ENCODE data around the gene NPRL2. TPM values are rescaled to one million over a fixed set of nuclear protein-coding genes. Genes with fewer than 3 reads are reported as not detected.

The NPRL2 gene
- total RNA-seq, 2 donors from 2014 or later: 22.8 to 32.1 TPM

DNA sequence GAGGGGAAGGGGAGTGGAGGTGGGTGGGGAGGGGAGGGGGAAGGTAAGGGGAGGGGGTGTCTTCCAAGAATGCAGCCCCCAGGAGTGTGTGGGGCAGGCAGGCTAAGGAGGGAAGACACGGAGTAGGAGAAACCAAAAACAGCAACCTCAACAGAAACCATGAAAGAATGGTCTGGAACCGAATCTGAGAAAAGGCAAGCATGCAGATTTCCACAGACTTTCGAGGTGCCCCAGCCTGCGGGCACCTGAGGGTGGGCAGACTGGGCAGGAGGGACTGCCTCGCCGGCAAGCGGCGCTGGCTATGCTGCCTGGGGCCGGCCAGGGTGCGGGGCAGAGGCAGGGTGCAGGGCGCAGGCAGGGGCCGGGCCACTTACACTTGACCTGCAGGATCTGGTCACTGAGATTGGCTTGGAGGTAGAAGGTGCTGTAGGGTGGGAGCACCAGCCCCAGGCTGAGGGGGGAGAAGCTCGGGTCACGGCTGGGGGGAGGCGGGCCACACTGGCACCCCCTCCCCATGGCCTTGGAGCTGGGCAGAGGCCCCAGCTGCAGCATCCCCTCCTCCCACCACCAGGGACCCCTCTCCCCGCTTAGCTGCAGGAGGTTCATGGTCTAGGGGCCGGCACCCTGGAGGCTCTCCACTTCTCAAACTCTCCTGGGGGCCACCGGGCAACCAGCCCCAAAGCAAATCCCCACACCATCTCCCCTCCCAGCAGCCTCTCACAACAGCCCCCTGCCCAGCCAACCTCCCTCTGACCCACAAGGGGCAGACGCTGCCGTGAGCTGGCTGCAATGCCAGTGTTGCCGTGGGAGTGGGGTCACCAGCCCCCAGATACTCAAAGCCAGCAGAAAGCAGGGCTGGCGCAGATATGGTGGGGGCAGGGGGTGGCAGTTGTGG, 24.0 kb upstream of the NPRL2 start:
- no peak for DNase-seq (ENCODE audit: low spot score)
- no peak overlapping the region for H3K4me3 ChIP-seq
- TF ChIP-seq, protein P1, sequence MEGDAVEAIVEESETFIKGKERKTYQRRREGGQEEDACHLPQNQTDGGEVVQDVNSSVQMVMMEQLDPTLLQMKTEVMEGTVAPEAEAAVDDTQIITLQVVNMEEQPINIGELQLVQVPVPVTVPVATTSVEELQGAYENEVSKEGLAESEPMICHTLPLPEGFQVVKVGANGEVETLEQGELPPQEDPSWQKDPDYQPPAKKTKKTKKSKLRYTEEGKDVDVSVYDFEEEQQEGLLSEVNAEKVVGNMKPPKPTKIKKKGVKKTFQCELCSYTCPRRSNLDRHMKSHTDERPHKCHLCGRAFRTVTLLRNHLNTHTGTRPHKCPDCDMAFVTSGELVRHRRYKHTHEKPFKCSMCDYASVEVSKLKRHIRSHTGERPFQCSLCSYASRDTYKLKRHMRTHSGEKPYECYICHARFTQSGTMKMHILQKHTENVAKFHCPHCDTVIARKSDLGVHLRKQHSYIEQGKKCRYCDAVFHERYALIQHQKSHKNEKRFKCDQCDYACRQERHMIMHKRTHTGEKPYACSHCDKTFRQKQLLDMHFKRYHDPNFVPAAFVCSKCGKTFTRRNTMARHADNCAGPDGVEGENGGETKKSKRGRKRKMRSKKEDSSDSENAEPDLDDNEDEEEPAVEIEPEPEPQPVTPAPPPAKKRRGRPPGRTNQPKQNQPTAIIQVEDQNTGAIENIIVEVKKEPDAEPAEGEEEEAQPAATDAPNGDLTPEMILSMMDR (IDR thresholded peaks at IDR 0.05): no peak
- TF ChIP-seq POLR2AphosphoS5 (IDR thresholded peaks at IDR 0.05): no peak
- no peak for TF ChIP-seq POLR2A (IDR thresholded peaks at IDR 0.05)
- 72% methylated on average over 22 of the region's 22 CpGs for WGBS
- H3K9me3 ChIP-seq: no peaks in the 10 kb centered on the region
- no peaks in the 10 kb centered on the region for H3K36me3 ChIP-seq
- H3K27me3 ChIP-seq (replicated peaks; ENCODE audit: insufficient read depth): no peaks in the 10 kb centered on the region
- no peaks in the 10 kb centered on the region for H3K4me1 ChIP-seq (replicated peaks)
- no peak overlapping the region for H3K27ac ChIP-seq
- intact Hi-C loops (cut with DNase I): no loop called here

DNA sequence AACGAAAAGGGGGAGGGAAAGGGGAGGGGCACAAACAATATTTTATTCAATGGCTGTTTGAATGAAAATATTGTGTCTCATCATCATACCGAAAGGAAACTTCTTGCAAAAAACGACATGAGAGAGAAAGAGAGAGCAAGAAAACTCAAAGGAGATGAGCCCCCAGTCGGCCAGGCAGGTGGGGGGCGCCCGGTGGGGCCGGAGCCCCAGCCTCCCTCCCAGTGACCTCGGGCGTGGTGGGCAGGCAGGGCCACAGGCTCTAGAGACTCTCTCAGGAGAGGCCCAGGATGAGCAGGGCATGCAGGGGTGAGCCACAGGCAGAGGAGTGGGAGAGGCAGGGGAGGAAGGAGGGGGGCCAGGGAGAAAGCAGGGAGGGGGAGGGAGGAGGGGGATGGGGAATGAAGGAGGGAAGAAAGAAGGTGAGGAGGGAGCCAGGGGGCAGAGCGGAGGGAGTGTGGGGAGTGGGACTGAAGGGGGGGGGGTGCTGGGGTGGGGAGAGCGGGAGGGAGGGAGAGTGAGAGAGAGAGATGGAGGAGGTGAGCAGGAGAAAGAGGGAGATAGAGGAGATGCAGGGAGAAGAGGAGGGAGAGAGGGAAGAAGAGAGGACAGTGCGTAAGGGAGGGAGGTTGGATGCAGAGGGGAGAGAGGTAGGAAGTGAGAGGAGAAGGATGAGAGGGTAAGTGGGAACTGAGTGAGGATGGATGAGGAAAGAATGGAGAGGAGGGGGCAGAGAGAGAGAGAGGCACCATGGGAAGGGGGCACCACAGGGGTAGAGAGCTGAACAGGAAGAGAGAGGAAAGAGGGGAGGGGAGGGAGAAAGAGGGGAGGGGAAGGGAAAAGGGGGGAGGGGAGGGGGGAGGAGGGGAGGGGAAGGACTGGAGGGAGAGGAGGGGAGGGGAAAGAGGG, 22.8 kb upstream of the NPRL2 start:
- 57% methylated on average over 12 of the region's 12 CpGs for WGBS
- intact Hi-C loops (cut with DNase I): no loop called here
- Histone ChIP-seq H3K36me3 (no peaks in the 10 kb centered on the region), H3K27ac (no peak overlapping the region), H3K4me1 (replicated peaks) (no peaks in the 10 kb centered on the region), H3K4me3 (no peak overlapping the region), H3K9me3 (no peaks in the 10 kb centered on the region), H3K27me3 (replicated peaks; ENCODE audit: insufficient read depth) (no peaks in the 10 kb centered on the region)
- no peak for DNase-seq (ENCODE audit: low spot score)
- TF ChIP-seq POLR2AphosphoS5 (IDR thresholded peaks at IDR 0.05) (no peak), POLR2A (IDR thresholded peaks at IDR 0.05) (no peak)
- TF ChIP-seq, protein P1 (IDR thresholded peaks at IDR 0.05): no peak

DNA sequence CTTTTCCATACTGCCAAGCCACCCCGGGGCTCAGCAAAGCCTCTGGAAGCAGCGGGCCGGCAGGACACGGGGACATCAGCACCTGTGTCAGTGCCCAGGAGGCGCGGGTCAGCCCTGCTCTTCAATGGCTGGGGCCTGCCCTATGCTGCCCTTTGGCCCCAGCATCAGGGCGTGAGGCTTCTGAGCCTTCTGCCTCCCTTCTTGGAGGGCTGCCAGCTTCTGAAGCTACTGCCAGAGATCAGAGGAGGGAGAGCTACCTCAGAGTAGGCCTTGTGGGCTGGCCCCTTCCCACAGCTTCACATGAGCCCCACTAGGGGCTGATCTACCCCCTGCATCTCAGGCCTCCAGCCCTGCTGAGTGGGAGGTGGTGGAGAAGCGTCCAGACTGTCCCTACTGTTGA, 21.8 kb upstream of the NPRL2 start:
- no peak overlapping the region for H3K4me3 ChIP-seq
- no peak overlapping the region for H3K27ac ChIP-seq
- no peaks in the 10 kb centered on the region for H3K4me1 ChIP-seq (replicated peaks)
- no peaks in the 10 kb centered on the region for H3K27me3 ChIP-seq (replicated peaks; ENCODE audit: insufficient read depth)
- WGBS: 65% methylated on average over 8 of the region's 8 CpGs
- intact Hi-C loops (cut with DNase I): no loop called here
- TF ChIP-seq, protein P1 (IDR thresholded peaks at IDR 0.05): no peak
- no peak for TF ChIP-seq POLR2A (IDR thresholded peaks at IDR 0.05)
- TF ChIP-seq POLR2AphosphoS5 (IDR thresholded peaks at IDR 0.05): no peak
- no peaks in the 10 kb centered on the region for H3K9me3 ChIP-seq
- DNase-seq (ENCODE audit: low spot score): no peak
- H3K36me3 ChIP-seq: no peaks in the 10 kb centered on the region

DNA sequence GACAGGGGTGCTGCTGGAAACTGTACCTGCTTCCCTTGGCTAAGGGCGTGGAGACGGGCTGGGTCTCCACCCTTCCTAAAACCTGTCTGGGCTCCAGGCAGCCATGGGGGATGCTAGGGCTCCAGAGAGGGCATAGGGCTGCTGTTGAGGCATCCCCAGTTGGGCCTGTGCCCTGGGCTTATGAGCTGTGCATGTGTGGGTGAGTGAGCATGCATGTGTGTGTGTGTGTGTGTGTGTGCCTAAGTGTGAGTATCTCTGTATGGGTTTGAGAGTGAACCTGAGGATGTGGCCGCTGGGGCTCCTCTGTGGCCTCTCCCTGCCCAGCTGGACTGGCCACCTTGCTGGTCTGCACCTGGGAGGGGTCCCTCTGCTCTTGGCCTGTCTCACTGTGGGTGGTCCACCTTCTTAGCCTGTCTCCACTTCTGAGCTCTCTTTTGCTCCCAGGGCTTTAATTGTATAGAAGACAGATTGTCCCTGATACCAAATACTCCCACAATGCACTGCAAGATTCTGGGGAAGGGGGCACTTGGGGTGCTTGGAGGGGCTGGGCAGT, 20.6 kb upstream of the NPRL2 start:
- no peak for DNase-seq (ENCODE audit: low spot score)
- Histone ChIP-seq H3K27ac (no peak overlapping the region), H3K36me3 (no peaks in the 10 kb centered on the region), H3K4me1 (replicated peaks) (no peaks in the 10 kb centered on the region), H3K4me3 (no peak overlapping the region), H3K9me3 (no peaks in the 10 kb centered on the region), H3K27me3 (replicated peaks; ENCODE audit: insufficient read depth) (no peaks in the 10 kb centered on the region)
- intact Hi-C loops (cut with DNase I): no loop called here
- WGBS: 87% methylated on average over 3 of the region's 3 CpGs
- TF ChIP-seq, protein P1 (IDR thresholded peaks at IDR 0.05): no peak
- TF ChIP-seq POLR2AphosphoS5 (IDR thresholded peaks at IDR 0.05) (no peak), POLR2A (IDR thresholded peaks at IDR 0.05) (no peak)

All from prostate gland (tissue), 2 donors.